Measurements from ENCODE around the gene UVSSA. TPM values are rescaled to one million over a fixed set of nuclear protein-coding genes. Genes with fewer than 3 reads are reported as not detected.

Gene UVSSA
- total RNA-seq, 3 donors from 2014 or later (not counting 1 experiment from before 2014, with no cell fraction given) = 48.0 to 59.4 (median 56.4) TPM

DNA sequence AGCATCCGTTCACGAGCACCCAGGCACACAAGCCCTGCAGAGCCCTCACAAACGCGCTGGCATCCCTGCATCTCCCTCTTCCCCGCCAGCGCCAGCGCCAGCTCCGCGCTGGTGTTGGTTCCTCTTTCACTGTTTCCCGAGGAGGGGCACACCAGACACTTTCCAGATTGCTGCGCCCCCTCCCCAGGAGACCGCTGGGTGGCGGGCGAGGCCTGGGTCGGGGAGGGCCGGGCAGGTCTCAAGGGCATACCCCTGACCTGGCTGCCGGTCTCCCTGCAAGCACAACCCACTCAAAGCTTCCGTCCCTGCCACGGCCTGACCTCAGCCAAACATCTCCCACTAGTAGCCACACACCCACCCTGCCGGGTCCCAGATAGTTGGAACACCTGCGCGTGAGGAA lies 61.4 kb downstream of the UVSSA start:
- intact Hi-C loops (cut with micrococcal nuclease) = no loop called here
- Mint-ChIP-seq H3K9me3 (no peaks in the 10 kb centered on the region), H3K36me3 (no peaks in the 10 kb centered on the region), H3K4me3 (no peak overlapping the region), H3K4me1 (peaks cover 0 to 4% of the 10 kb centered on the region in 2 donors), H3K27ac (no peak overlapping the region), H3K27me3 (ENCODE audit: low read depth in 2 of 2) (peaks cover 16 to 48% of the 10 kb centered on the region in 2 donors)
- TF ChIP-seq, protein P1, sequence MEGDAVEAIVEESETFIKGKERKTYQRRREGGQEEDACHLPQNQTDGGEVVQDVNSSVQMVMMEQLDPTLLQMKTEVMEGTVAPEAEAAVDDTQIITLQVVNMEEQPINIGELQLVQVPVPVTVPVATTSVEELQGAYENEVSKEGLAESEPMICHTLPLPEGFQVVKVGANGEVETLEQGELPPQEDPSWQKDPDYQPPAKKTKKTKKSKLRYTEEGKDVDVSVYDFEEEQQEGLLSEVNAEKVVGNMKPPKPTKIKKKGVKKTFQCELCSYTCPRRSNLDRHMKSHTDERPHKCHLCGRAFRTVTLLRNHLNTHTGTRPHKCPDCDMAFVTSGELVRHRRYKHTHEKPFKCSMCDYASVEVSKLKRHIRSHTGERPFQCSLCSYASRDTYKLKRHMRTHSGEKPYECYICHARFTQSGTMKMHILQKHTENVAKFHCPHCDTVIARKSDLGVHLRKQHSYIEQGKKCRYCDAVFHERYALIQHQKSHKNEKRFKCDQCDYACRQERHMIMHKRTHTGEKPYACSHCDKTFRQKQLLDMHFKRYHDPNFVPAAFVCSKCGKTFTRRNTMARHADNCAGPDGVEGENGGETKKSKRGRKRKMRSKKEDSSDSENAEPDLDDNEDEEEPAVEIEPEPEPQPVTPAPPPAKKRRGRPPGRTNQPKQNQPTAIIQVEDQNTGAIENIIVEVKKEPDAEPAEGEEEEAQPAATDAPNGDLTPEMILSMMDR (IDR thresholded peaks at IDR 0.05) = no peak
- WGBS (ENCODE audit: insufficient coverage) = 8% methylated on average over 20 of the region's 22 CpGs
- ATAC-seq = no peak
- H3K9me3 ChIP-seq (ENCODE audit: control insufficient read depth, insufficient read depth, low read length) = no peaks in the 10 kb centered on the region
- no peaks in the 10 kb centered on the region for H3K4me1 ChIP-seq (ENCODE audit: control insufficient read depth, insufficient read depth, low read length)
- no peak for DNase-seq
- no peak overlapping the region for H3K4me3 ChIP-seq (ENCODE audit: low read length)
- H3K36me3 ChIP-seq (ENCODE audit: control insufficient read depth, insufficient read depth, low read length) = no peaks in the 10 kb centered on the region
- H3K27ac ChIP-seq (ENCODE audit: low read length) = no peak overlapping the region
- H3K27me3 ChIP-seq (ENCODE audit: control insufficient read depth, insufficient read depth, low read length) = peaks cover 33% of the 10 kb centered on the region

DNA sequence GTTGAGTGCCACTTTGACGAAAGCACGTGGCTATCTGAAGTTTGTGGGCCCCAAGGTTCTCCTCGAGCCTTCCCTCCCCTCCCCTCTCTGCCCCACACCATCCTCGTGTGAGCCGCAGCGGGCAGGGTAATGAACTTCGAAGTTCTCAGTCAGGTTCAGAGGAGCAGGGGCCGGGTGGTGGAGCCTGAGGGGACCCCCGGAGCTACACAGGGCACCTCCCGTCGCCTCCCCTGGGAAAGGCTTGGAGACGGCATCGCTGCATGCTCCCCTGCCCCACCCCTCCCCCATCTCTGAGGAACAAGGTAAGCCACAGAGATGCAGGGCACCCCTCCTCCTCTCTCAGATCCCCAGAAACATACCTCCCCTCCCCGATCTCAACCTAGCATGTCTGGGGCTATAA lies 62.1 kb downstream of the UVSSA start:
- Histone ChIP-seq H3K27ac (ENCODE audit: low read length) (no peak overlapping the region), H3K36me3 (ENCODE audit: control insufficient read depth, insufficient read depth, low read length) (no peaks in the 10 kb centered on the region), H3K4me1 (ENCODE audit: control insufficient read depth, insufficient read depth, low read length) (no peaks in the 10 kb centered on the region), H3K4me3 (ENCODE audit: low read length) (no peak overlapping the region), H3K9me3 (ENCODE audit: control insufficient read depth, insufficient read depth, low read length) (no peaks in the 10 kb centered on the region), H3K27me3 (ENCODE audit: control insufficient read depth, insufficient read depth, low read length) (peaks cover 34% of the 10 kb centered on the region)
- no peak for DNase-seq
- Mint-ChIP-seq H3K9me3 (no peaks in the 10 kb centered on the region), H3K4me1 (peaks cover 0 to 4% of the 10 kb centered on the region in 2 donors), H3K27ac (no peak overlapping the region), H3K36me3 (no peaks in the 10 kb centered on the region), H3K4me3 (no peak overlapping the region), H3K27me3 (ENCODE audit: low read depth in 2 of 2) (peaks cover 16 to 49% of the 10 kb centered on the region in 2 donors)
- ATAC-seq = no peak
- WGBS (ENCODE audit: insufficient coverage) = 38% methylated on average over 14 of the region's 14 CpGs
- intact Hi-C loops (cut with micrococcal nuclease) = no loop called here
- TF ChIP-seq, protein P1 (IDR thresholded peaks at IDR 0.05) = no peak

DNA sequence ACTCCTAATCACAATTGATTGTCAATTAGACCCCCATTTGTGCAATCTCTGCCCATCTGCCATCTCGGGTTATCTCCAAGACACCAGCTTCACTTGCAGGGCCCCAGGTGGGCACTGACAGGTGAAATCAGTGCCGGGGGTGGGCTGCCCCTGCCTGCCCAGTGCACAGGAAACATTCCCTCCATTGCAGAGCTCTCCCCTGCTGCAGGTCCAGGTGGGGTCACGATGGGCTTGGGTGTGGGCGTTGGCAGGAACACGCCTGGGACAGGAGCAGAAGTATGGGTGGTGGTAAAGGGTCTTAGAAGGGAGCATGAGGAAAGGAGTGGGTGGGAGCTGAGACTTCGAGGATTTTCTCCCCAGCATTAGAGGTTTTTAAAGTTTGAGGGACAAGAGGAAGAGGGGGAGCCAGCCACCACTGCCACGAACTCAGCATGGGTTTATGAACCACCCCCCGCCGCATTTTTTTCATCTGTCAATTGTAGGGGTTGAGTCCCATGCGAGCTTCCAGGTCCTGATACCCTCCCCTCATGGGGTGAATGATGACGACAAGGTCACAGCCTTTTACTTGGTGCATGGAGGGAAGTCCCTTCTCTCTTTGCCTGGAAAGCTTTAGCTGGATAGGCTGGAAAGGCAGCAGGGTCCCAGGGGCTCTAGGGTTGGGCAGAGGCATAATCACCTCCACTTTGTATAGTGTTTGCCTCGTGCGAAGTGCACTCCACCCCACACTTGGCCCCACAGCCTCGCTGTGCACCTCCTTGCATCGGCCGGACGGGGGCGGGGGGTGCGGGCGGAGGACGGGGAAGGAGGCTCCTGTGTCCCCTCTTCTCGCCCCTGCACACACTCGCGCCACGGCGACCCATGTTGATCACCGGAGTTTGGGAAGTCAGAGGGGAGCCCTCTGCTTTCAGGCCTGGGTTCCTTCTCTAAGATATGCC lies 62.8 kb downstream of the UVSSA start:
- H3K4me1 Mint-ChIP-seq = peaks cover 0 to 4% of the 10 kb centered on the region in 2 donors
- no peaks in the 10 kb centered on the region for H3K36me3 Mint-ChIP-seq
- Histone ChIP-seq H3K4me3 (ENCODE audit: low read length) (no peak overlapping the region), H3K9me3 (ENCODE audit: control insufficient read depth, insufficient read depth, low read length) (no peaks in the 10 kb centered on the region), H3K4me1 (ENCODE audit: control insufficient read depth, insufficient read depth, low read length) (no peaks in the 10 kb centered on the region), H3K27ac (ENCODE audit: low read length) (no peak overlapping the region), H3K27me3 (ENCODE audit: control insufficient read depth, insufficient read depth, low read length) (peaks cover 29% of the 10 kb centered on the region), H3K36me3 (ENCODE audit: control insufficient read depth, insufficient read depth, low read length) (no peaks in the 10 kb centered on the region)
- WGBS (ENCODE audit: insufficient coverage) = 44% methylated on average over 27 of the region's 27 CpGs
- intact Hi-C loops (cut with micrococcal nuclease) = no loop called here
- H3K27ac Mint-ChIP-seq = no peak overlapping the region
- H3K9me3 Mint-ChIP-seq = no peaks in the 10 kb centered on the region
- ATAC-seq = no peak
- no peak for DNase-seq
- H3K27me3 Mint-ChIP-seq (ENCODE audit: low read depth in 2 of 2) = peaks cover 16 to 47% of the 10 kb centered on the region in 2 donors
- TF ChIP-seq, protein P1 (IDR thresholded peaks at IDR 0.05) = no peak
- no peak overlapping the region for H3K4me3 Mint-ChIP-seq
